ENCODE data around the gene SMTNL2. TPM values are rescaled to one million over a fixed set of nuclear protein-coding genes. Genes with fewer than 3 reads are reported as not detected.
A peak's percentile ranks its signal among the peaks of the same experiment; 100 is the strongest.

SMTNL2 gene
- total RNA-seq, 1 experiment from 2014 or later: not detected

GRCh38 chr17:4562015-4562969 is 22.0 kb upstream of the SMTNL2 start:
- TF ChIP-seq EZH2phosphoT487 (IDR thresholded peaks at IDR 0.05; ENCODE audit: borderline replicate concordance, low read length): no peak
- no peak for TF ChIP-seq EZH2 (IDR thresholded peaks at IDR 0.05; ENCODE audit: low read length, unreplicated experiment)
- TF ChIP-seq, protein P1, sequence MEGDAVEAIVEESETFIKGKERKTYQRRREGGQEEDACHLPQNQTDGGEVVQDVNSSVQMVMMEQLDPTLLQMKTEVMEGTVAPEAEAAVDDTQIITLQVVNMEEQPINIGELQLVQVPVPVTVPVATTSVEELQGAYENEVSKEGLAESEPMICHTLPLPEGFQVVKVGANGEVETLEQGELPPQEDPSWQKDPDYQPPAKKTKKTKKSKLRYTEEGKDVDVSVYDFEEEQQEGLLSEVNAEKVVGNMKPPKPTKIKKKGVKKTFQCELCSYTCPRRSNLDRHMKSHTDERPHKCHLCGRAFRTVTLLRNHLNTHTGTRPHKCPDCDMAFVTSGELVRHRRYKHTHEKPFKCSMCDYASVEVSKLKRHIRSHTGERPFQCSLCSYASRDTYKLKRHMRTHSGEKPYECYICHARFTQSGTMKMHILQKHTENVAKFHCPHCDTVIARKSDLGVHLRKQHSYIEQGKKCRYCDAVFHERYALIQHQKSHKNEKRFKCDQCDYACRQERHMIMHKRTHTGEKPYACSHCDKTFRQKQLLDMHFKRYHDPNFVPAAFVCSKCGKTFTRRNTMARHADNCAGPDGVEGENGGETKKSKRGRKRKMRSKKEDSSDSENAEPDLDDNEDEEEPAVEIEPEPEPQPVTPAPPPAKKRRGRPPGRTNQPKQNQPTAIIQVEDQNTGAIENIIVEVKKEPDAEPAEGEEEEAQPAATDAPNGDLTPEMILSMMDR (conservative IDR thresholded peaks at IDR 0.05; ENCODE audit: low read depth, low read length): no peak
- Histone ChIP-seq H4K20me1 (ENCODE audit: low read length) (no peaks in the 10 kb centered on the region), H3K27ac (ENCODE audit: low read length) (no peak overlapping the region), H3K9me3 (ENCODE audit: low read length) (no peaks in the 10 kb centered on the region), H3K36me3 (ENCODE audit: low read depth, low read length) (no peaks in the 10 kb centered on the region), H3K4me1 (ENCODE audit: insufficient read depth, low read length) (no peaks in the 10 kb centered on the region), H3K4me3 (ENCODE audit: low read length) (no peak overlapping the region), H3K27me3 (ENCODE audit: low read length) (no peaks in the 10 kb centered on the region), H3F3A (ENCODE audit: low read length, unreplicated experiment) (no peaks in the 10 kb centered on the region), H3K4me2 (ENCODE audit: low read length) (no peak overlapping the region), H2AFZ (ENCODE audit: low read length) (no peak overlapping the region), H3K9ac (ENCODE audit: low read length) (no peak overlapping the region), H3K79me2 (ENCODE audit: low read length) (no peaks in the 10 kb centered on the region), H3K9me2 (replicated peaks; ENCODE audit: low read length) (no peaks in the 10 kb centered on the region)
- DNase-seq (no peak), ATAC-seq (no peak)
- POLR2A ChIA-PET (ENCODE audit: unreplicated experiment): no interaction called here
- no TSS peak for BruUV-seq (replicated peaks)
- CTCF ChIA-PET: no interaction called here
- intact Hi-C loops (cut with micrococcal nuclease): no loop called here

DNA sequence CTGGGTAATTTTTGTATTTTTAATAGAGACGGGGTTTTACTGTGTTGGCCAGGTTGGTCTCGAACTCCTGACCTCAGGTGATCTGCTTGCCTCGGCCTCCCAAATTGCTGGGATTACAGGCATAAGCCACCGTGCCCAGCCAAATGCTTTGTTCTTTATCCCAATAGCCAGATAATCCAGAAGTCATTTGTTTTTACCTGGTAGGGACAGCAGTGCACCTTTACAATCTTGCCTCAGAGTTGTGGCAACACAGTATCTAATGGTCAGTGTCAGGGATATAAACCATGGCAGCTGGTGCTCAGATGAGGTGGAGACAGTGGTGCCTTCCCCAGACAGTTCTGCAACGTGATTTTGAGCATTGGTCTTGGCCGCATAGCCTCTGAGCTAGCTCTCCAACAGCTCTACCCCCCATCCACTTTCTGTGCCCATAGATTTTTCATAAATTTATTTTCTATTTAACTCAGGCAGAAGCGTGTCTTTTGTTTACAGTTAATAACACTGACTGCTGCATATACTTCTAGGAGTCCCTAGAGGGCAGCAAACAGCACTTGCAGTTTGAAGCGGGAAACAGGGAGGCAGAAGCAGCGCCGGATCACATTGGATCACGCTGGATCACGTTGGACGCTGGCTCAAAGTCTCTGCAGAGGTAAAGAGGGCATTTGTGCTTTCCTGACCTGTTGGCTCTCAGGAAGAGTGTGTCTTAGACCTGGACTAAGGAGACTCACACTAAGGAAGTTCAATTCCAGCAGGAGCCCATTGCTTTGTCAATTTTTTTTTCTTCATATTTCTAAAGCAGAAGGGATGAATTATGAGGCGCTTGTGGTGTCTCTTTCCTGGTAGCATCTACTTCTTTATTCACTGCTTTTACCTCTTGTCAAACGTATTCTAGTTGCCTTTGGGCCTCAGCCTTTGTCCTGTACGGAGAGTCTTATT is 18.9 kb upstream of the SMTNL2 start:
- Histone ChIP-seq H3K4me1 (ENCODE audit: insufficient read depth, low read length) (no peaks in the 10 kb centered on the region), H3K9ac (ENCODE audit: low read length) (no peak overlapping the region), H3K27ac (ENCODE audit: low read length) (no peak overlapping the region), H3F3A (ENCODE audit: low read length, unreplicated experiment) (no peaks in the 10 kb centered on the region), H4K20me1 (ENCODE audit: low read length) (no peaks in the 10 kb centered on the region), H3K4me3 (ENCODE audit: low read length) (no peak overlapping the region; the same call in 1 of the 2 replicates), H3K79me2 (ENCODE audit: low read length) (no peaks in the 10 kb centered on the region), H3K9me2 (replicated peaks; ENCODE audit: low read length) (no peaks in the 10 kb centered on the region), H3K36me3 (ENCODE audit: low read depth, low read length) (no peaks in the 10 kb centered on the region), H3K9me3 (ENCODE audit: low read length) (no peaks in the 10 kb centered on the region), H3K27me3 (ENCODE audit: low read length) (no peaks in the 10 kb centered on the region), H3K4me2 (ENCODE audit: low read length) (peak overlapping the region; percentile 33), H2AFZ (ENCODE audit: low read length) (peak overlapping the region; percentile 65)
- no TSS peak for BruUV-seq (replicated peaks)
- CTCF ChIA-PET: no interaction called here
- POLR2A ChIA-PET (ENCODE audit: unreplicated experiment): no interaction called here
- ATAC-seq (peak; percentile 89), DNase-seq (peak; percentile 74)
- TF ChIP-seq EZH2 (IDR thresholded peaks at IDR 0.05; ENCODE audit: low read length, unreplicated experiment): no peak
- TF ChIP-seq, protein P1 (conservative IDR thresholded peaks at IDR 0.05; ENCODE audit: low read depth, low read length): peak; percentile 75
- intact Hi-C loops (cut with micrococcal nuclease): loop anchor here (1.0 kb wide), 1 partner anchor 61 kb away; no protein-coding TSS in a partner anchor

Data from PC-3 (cell line).